Activated T-helper 17 cell treated with anti-CD3 and anti-CD28 coated beads, Interleukin-2, amount 50 U/mL, for 72 hours (primary cell): ENCODE data around the gene ALKBH7. TPM values are rescaled to one million over a fixed set of nuclear protein-coding genes. Genes with fewer than 3 reads are reported as not detected.
"Not testable (repeated sequence)": the region's sequence is repeated elsewhere in the genome, so short reads cannot be mapped to it uniquely, and the experiment has no call there.

Experiments
- ATAC-seq: fragments of 150-1000 bp; cut with Tn5 transposase; replicated peaks from 2 replicates; pipeline ENCODE4 v1.10.0; 2021; ENCODE audit warnings: mild to moderate bottlenecking, moderate library complexity
- H3K27ac Mint-ChIP-seq: one replicate; pipeline ENCODE4 v1.8.0; 2022; ENCODE audit warnings: mixed read lengths
- H3K27me3 Mint-ChIP-seq: one replicate; pipeline ENCODE4 v1.8.0; 2022; ENCODE audit warnings: mixed read lengths
- H3K36me3 Mint-ChIP-seq: one replicate; pipeline ENCODE4 v1.8.0; 2022; ENCODE audit warnings: low read depth, mild to moderate bottlenecking, mixed read lengths
- H3K4me1 Mint-ChIP-seq: one replicate; pipeline ENCODE4 v1.8.0; 2022; ENCODE audit warnings: mixed read lengths
- H3K4me3 Mint-ChIP-seq: one replicate; pipeline ENCODE4 v1.8.0; 2022; ENCODE audit warnings: mild to moderate bottlenecking, mixed read lengths
- H3K9me3 Mint-ChIP-seq: one replicate; pipeline ENCODE4 v1.8.0; 2022; ENCODE audit warnings: mixed read lengths
- total RNA-seq, 2 donors: library from RNA; stranded (reverse); gene quantifications; one replicate each; pipeline ENCODE4 v1.2.3, GENCODE V29; 2022

Gene ALKBH7
- total RNA-seq, 2 donors from 2014 or later, result 41.1 to 69.7 TPM

DNA sequence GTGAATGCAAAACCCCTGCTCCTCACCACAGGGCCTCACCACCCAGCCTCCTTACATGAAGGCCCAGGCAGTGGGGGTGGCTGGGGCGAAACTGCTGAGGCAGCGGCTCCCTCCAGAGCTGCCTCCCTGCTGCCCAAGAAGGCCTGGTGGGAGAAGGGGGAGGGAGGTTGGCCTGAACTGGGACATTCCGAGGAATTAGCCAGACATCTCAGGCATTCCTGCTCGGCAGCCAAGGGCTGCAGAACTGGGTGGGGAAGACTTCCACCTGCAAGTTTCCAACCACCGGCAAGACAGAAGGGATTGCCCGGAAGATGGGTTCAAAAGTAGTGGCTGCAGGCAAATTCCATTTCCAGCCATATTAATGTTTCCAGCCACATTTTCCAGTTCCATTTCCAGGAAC lies 5.4 kb downstream of the ALKBH7 start:
- H3K27me3 Mint-ChIP-seq, result no peaks in the 10 kb centered on the region
- no peaks in the 10 kb centered on the region for H3K9me3 Mint-ChIP-seq
- ATAC-seq, result no peak
- no peak overlapping the region for H3K27ac Mint-ChIP-seq
- peaks cover 48% of the 10 kb centered on the region for H3K36me3 Mint-ChIP-seq
- H3K4me1 Mint-ChIP-seq, result no peaks in the 10 kb centered on the region
- H3K4me3 Mint-ChIP-seq, result no peak overlapping the region

DNA sequence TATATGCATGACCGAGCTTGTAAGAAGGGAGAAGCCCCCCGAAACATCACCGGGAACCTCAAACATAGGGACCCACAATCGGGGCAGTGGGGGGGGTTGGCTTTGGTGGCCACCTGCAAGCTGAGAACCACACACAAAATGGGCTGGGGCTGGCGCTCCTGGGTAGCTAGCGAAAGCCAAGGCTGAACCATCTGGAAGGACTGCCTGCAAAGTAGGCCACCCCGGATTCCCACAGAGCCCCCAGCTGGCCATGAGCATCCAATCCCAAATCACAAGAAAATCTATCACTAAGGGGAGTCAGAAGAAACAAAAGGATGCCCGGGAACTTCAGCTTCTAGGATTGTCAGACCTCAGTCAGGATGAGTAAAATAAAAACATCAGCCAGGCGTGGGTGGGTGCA lies 5.9 kb downstream of the ALKBH7 start:
- H3K4me1 Mint-ChIP-seq, result no peaks in the 10 kb centered on the region
- no peak overlapping the region for H3K4me3 Mint-ChIP-seq
- H3K27me3 Mint-ChIP-seq, result no peaks in the 10 kb centered on the region
- H3K27ac Mint-ChIP-seq, result no peak overlapping the region
- H3K36me3 Mint-ChIP-seq, result peaks cover 53% of the 10 kb centered on the region
- H3K9me3 Mint-ChIP-seq, result no peaks in the 10 kb centered on the region
- no peak for ATAC-seq

GRCh38 chr19:6379744-6380143 lies 7.2 kb downstream of the ALKBH7 start:
- H3K4me3 Mint-ChIP-seq, result no peak overlapping the region
- no peak for ATAC-seq
- H3K27me3 Mint-ChIP-seq, result no peaks in the 10 kb centered on the region
- no peaks in the 10 kb centered on the region for H3K9me3 Mint-ChIP-seq
- H3K4me1 Mint-ChIP-seq, result no peaks in the 10 kb centered on the region
- H3K27ac Mint-ChIP-seq, result no peak overlapping the region
- H3K36me3 Mint-ChIP-seq, result peaks cover 64% of the 10 kb centered on the region

- no peaks in the 10 kb centered on the region for H3K4me1 Mint-ChIP-seq
- ATAC-seq, result no peak
- no peaks in the 10 kb centered on the region for H3K9me3 Mint-ChIP-seq
- H3K27me3 Mint-ChIP-seq, result no peaks in the 10 kb centered on the region
- peaks cover 78% of the 10 kb centered on the region for H3K36me3 Mint-ChIP-seq
- H3K4me3 Mint-ChIP-seq, result no peak overlapping the region
- no peak overlapping the region for H3K27ac Mint-ChIP-seq
Observed at GRCh38 chr19:6381030-6381750, 8.6 kb downstream of the ALKBH7 start.

- Mint-ChIP-seq H3K9me3 (no peaks in the 10 kb centered on the region), H3K4me1 (peaks cover under 1% of the 10 kb centered on the region), H3K27me3 (no peaks in the 10 kb centered on the region), H3K4me3 (no peak overlapping the region), H3K36me3 (peaks cover 98% of the 10 kb centered on the region), H3K27ac (no peak overlapping the region)
- no peak for ATAC-seq
Observed at GRCh38 chr19:6383188-6383587, 10.6 kb downstream of the ALKBH7 start.

DNA sequence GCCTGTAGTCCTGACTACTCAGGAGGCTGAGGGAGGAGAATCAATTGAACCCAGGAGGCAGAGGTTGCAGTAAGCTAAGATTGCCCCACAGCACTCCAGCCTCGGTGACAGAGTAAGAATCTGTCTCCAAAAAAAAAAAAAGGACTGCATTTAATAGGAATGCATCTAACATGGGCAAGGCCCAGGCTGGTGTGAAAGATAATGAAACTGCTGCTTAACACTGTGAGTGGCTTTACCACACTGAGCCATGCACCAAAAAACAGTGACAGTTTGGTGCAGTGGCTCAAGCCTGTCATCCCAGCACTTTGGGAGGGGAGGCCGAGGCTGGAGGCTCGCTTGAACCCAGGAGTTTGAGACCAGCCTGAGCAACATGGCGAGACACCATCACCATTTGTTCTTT lies 11.8 kb downstream of the ALKBH7 start:
- Mint-ChIP-seq H3K4me3 (no peak overlapping the region), H3K4me1 (peaks cover 4% of the 10 kb centered on the region), H3K9me3 (no peaks in the 10 kb centered on the region), H3K27me3 (no peaks in the 10 kb centered on the region), H3K27ac (no peak overlapping the region), H3K36me3 (peaks cover 98% of the 10 kb centered on the region)
- ATAC-seq, result no peak

DNA sequence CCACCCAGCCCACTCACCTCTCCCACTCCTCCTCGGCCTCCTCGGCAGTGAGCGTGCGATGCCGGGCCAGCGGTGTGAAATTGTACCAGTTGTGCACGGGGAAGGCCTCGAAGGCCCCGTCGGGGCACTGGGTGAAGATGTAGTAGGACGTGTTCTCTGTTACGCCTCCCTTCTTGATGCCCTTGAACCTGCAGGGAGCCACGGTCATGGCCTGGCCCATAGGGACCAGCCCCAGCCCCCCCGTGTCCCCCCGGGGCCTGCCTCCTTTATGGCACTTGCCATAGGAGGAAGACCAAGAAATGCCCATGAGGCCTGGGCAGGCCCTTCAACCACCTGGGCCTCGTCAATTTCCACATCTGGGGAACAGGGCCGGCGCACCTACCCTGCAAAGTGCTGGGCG lies 14.8 kb downstream of the ALKBH7 start:
- Mint-ChIP-seq H3K9me3 (no peaks in the 10 kb centered on the region), H3K27ac (no peak overlapping the region), H3K36me3 (peaks cover 98% of the 10 kb centered on the region), H3K27me3 (no peaks in the 10 kb centered on the region), H3K4me1 (peaks cover 18% of the 10 kb centered on the region), H3K4me3 (no peak overlapping the region)
- ATAC-seq, result no peak

- Mint-ChIP-seq H3K36me3 (peaks cover 57% of the 10 kb centered on the region), H3K27ac (peak overlapping the region; percentile 99), H3K4me3 (peak overlapping the region; percentile 90), H3K4me1 (peaks cover 24% of the 10 kb centered on the region), H3K9me3 (no peaks in the 10 kb centered on the region), H3K27me3 (no peaks in the 10 kb centered on the region)
- ATAC-seq, result peak; percentile 3
Observed at GRCh38 chr19:6392221-6393073, 19.9 kb downstream of the ALKBH7 start.

GRCh38 chr19:6393074-6393982 lies 20.7 kb downstream of the ALKBH7 start, which contains the start of gene GTF2F1:
Gene GTF2F1, minus strand, starts transcription at chr19:6393164. Its CDS starts 169 bp downstream, at chr19:6392995.
- H3K36me3 Mint-ChIP-seq, result peaks cover 49% of the 10 kb centered on the region
- no peaks in the 10 kb centered on the region for H3K27me3 Mint-ChIP-seq
- H3K4me3 Mint-ChIP-seq, result peak within 1 kb of the TSS; percentile 90
- H3K9me3 Mint-ChIP-seq, result no peaks in the 10 kb centered on the region
- ATAC-seq, result peak; percentile 94
- peaks cover 22% of the 10 kb centered on the region for H3K4me1 Mint-ChIP-seq
- H3K27ac Mint-ChIP-seq, result peak within 1 kb of the TSS; percentile 99

- no peak for ATAC-seq
- no peaks in the 10 kb centered on the region for H3K9me3 Mint-ChIP-seq
- peaks cover 19% of the 10 kb centered on the region for H3K4me1 Mint-ChIP-seq
- H3K36me3 Mint-ChIP-seq, result peaks cover 42% of the 10 kb centered on the region
- H3K27ac Mint-ChIP-seq, result peak overlapping the region; percentile 99
- H3K27me3 Mint-ChIP-seq, result no peaks in the 10 kb centered on the region
- H3K4me3 Mint-ChIP-seq, result peak overlapping the region; percentile 90
Observed at GRCh38 chr19:6393983-6394412, 21.4 kb downstream of the ALKBH7 start.

GRCh38 chr19:6394831-6395230 lies 22.2 kb downstream of the ALKBH7 start:
- Mint-ChIP-seq H3K36me3 (peaks cover 34% of the 10 kb centered on the region), H3K27ac (peak overlapping the region; percentile 99), H3K9me3 (no peaks in the 10 kb centered on the region), H3K27me3 (no peaks in the 10 kb centered on the region), H3K4me1 (peaks cover 19% of the 10 kb centered on the region), H3K4me3 (peak overlapping the region; percentile 90)
- ATAC-seq, result no peak

GRCh38 chr19:6396305-6396704 lies 23.7 kb downstream of the ALKBH7 start:
- Mint-ChIP-seq H3K4me1 (peaks cover 14% of the 10 kb centered on the region), H3K4me3 (no peak overlapping the region), H3K36me3 (peaks cover 19% of the 10 kb centered on the region), H3K9me3 (no peaks in the 10 kb centered on the region), H3K27me3 (no peaks in the 10 kb centered on the region), H3K27ac (no peak overlapping the region)
- ATAC-seq, result no peak

- not testable (repeated sequence) for H3K9me3 Mint-ChIP-seq, H3K4me1 Mint-ChIP-seq, H3K36me3 Mint-ChIP-seq, H3K27me3 Mint-ChIP-seq, ATAC-seq, H3K4me3 Mint-ChIP-seq, H3K27ac Mint-ChIP-seq
Observed at GRCh38 chr19:6400062-6400944, 27.7 kb downstream of the ALKBH7 start.
